ENCODE results near the gene HLA-DQA1.

- TF ChIP-seq CBFB (CRISPR knock-in tag; IDR thresholded peaks at IDR 0.05; ENCODE audit: low read depth) = no peak
- no peak for TF ChIP-seq CTCF (IDR thresholded peaks at IDR 0.05)
- no peak for TF ChIP-seq TEAD4 (CRISPR knock-in tag; IDR thresholded peaks at IDR 0.05)
Observed at GRCh38 chr6:32684246-32684645, 47.0 kb downstream of the HLA-DQA1 start.

Measured in WTC11 (cell line).